ENCODE results near the gene ARMC8. TPM values are rescaled to one million over a fixed set of nuclear protein-coding genes. Genes with fewer than 3 reads are reported as not detected.

Gene ARMC8
- total and polyA plus RNA-seq, 2 of the 8 experiments (the other 6 are each of a cell fraction or from before 2014, with no cell fraction given): 47.3 to 58.5 TPM

- CTCF ChIA-PET (ENCODE audit: partially characterized antibody): interaction anchor here (0.6 to 1.4 kb wide), 6 partner anchors 7 to 1037 kb away, joined by 3 to 7 read pairs (median 4); no protein-coding TSS in a partner anchor
- POLR2A ChIA-PET (ENCODE audit: partially characterized antibody): interaction anchor here (0.9 to 3.5 kb wide), 3 partner anchors 10 to 42 kb away, joined by 3 to 13 read pairs (median 3); no protein-coding TSS in a partner anchor
- 97% methylated on average over 2 of the region's 2 CpGs; no CpG with 5 or more reads in 1 of the 2 experiments for WGBS, 2 experiments (ENCODE audit: extremely low coverage in 1 of 2, insufficient coverage in 1 of 2, insufficient read length in 1 of 2, insufficient replicate concordance in 2 of 2, low coverage in 1 of 2, low lambda C conversion rate in 2 of 2, missing lambda C conversion rate in 1 of 2)
Measured at GRCh38 chr3:138282836-138283235, 95.7 kb downstream of the ARMC8 start.

More at GRCh38 chr3:138282836-138283235, 95.7 kb downstream of the ARMC8 start:
- Histone ChIP-seq H2BK5ac (ENCODE audit: low read depth, low read length) (no peak overlapping the region), H3K36me3 (ENCODE audit: control insufficient read depth in 2 of 4, insufficient read depth in 4 of 4, low read length in 3 of 4) (peaks cover 0 to 33% (median 7%) of the 10 kb centered on the region in 4 experiments; a peak in 4 of 8 replicates), H3K9me3 (ENCODE audit: insufficient read depth in 2 of 2, low read depth in 1 of 2, low read length in 1 of 2) (no peaks in the 10 kb centered on the region), H2AK5ac (ENCODE audit: low read depth, low read length) (no peak overlapping the region), H2BK15ac (ENCODE audit: low read length) (no peak overlapping the region), H3K79me1 (ENCODE audit: low read depth, low read length) (no peaks in the 10 kb centered on the region), H4K20me1 (replicated peaks in 1 of 2; ENCODE audit: control insufficient read depth in 1 of 2, insufficient read depth in 2 of 2, low read length in 2 of 2) (no peaks in the 10 kb centered on the region), H3K4me3 (ENCODE audit: extremely low read depth in 1 of 4, insufficient read depth in 2 of 4, low read depth in 3 of 4, low read length in 4 of 4) (no peak overlapping the region), H3K27ac (ENCODE audit: low read depth, low read length) (no peak overlapping the region), H2BK120ac (replicated peaks; ENCODE audit: low read depth, low read length) (no peak overlapping the region), H3K4me1 (replicated peaks in 1 of 4; ENCODE audit: control insufficient read depth in 3 of 4, insufficient read depth in 4 of 4, low read length in 3 of 4) (0 out of 7 replicates have a peak, but pooled peaks cover 0 to 2% (median 0%) of the 10 kb centered on the region in 4 experiments), H4K5ac (ENCODE audit: insufficient read length, low read depth, low read length) (no peak overlapping the region), H3K23me2 (ENCODE audit: low read depth, low read length) (no peaks in the 10 kb centered on the region), H3K4me2 (ENCODE audit: insufficient read depth in 1 of 2, low read depth in 2 of 2, low read length in 2 of 2) (no peak overlapping the region), H3K56ac (replicated peaks; ENCODE audit: insufficient read length, low read depth, low read length) (no peak overlapping the region), H3K9ac (replicated peaks in 1 of 4; ENCODE audit: extremely low read depth in 1 of 4, low read depth in 3 of 4, low read length in 3 of 4) (no peak overlapping the region), H2BK20ac (ENCODE audit: low read length) (no peak overlapping the region), H3K14ac (ENCODE audit: insufficient read length) (no peak overlapping the region), H3K27me3 (replicated peaks in 1 of 4; ENCODE audit: control insufficient read depth in 3 of 4, extremely low read depth in 1 of 4, insufficient read depth in 3 of 4, low read length in 3 of 4) (no peaks in the 10 kb centered on the region), H4K8ac (ENCODE audit: extremely low read depth, insufficient read depth, low read length) (no peak overlapping the region), H4K91ac (replicated peaks; ENCODE audit: insufficient read length, low read length) (no peak overlapping the region), H3K23ac (ENCODE audit: insufficient read length) (no peak overlapping the region), H2BK12ac (ENCODE audit: low read depth, low read length) (no peak overlapping the region), H3K18ac (ENCODE audit: extremely low read depth, low read length) (no peak overlapping the region), H3K79me2 (ENCODE audit: control insufficient read depth in 1 of 2, insufficient read depth in 2 of 2, low read length in 2 of 2) (no peaks in the 10 kb centered on the region), H2AFZ (ENCODE audit: low read length) (no peak overlapping the region), H3K4ac (replicated peaks; ENCODE audit: insufficient read length, low read depth, low read length) (no peak overlapping the region)
- DNase-seq (ENCODE audit: low read depth in 1 of 2, low spot score in 2 of 2) (no peak), FAIRE-seq (no peak)
- TF ChIP-seq TBP (IDR thresholded peaks at IDR 0.05; ENCODE audit: low read depth, low read length) (no peak), GTF2F1 (IDR thresholded peaks at IDR 0.05; ENCODE audit: borderline replicate concordance, low read depth, low read length) (no peak), POLR2A (IDR thresholded peaks at IDR 0.05; ENCODE audit: control extremely low read depth in 1 of 2, low read depth in 2 of 2, low read length in 2 of 2) (no peak), EGR1 (IDR thresholded peaks at IDR 0.05; ENCODE audit: borderline replicate concordance, low read depth, low read length) (no peak), TCF12 (IDR thresholded peaks at IDR 0.05; ENCODE audit: low read depth, low read length) (no peak), SUZ12 (IDR thresholded peaks at IDR 0.05; ENCODE audit: low read length) (no peak), SAP30 (IDR thresholded peaks at IDR 0.05; ENCODE audit: insufficient read depth, insufficient replicate concordance, low read length) (no peak), BRCA1 (IDR thresholded peaks at IDR 0.05; ENCODE audit: low read depth, low read length) (no peak), SIX5 (IDR thresholded peaks at IDR 0.05; ENCODE audit: low read depth, low read length) (no peak)

All from H1 (cell line).